Smooth muscle cell of the umbilical artery (primary cell): Measurements from ENCODE around the gene BFAR. TPM values are rescaled to one million over a fixed set of nuclear protein-coding genes. Genes with fewer than 3 reads are reported as not detected.

ENCODE experiments used
- total RNA-seq: library from RNA; depleted of rRNA; stranded (reverse); fragments of >200 nt; gene quantifications from 2 replicates; pipeline ENCODE4 v1.2.3, GENCODE V29; 2014

BFAR gene
- total RNA-seq = 80.2 and 90.4 TPM in 2 replicates

GRCh38 chr16:14632693-14633569 lies at the start of gene BFAR:
Gene BFAR (plus strand): TSS chr16:14632951. CDS start chr16:14644347, 11,396 bp downstream.

GRCh38 chr16:14629919-14630619 lies 2.7 kb upstream of the BFAR start, which contains the start of gene PARN:
Gene PARN (minus strand): TSS chr16:14630260. CDS start chr16:14630125, 135 bp downstream.

GRCh38 chr16:14694129-14694528 lies 61.4 kb downstream of the BFAR start, which contains the start of gene PLA2G10:
Gene PLA2G10 (minus strand): TSS chr16:14694308. CDS start chr16:14694229, 79 bp downstream.

GRCh38 chr16:14703156-14704011 lies 70.6 kb downstream of the BFAR start, which contains the start of gene NPIPA3:
Gene NPIPA3 (plus strand): TSS chr16:14703411. CDS start chr16:14708944, 5,533 bp downstream.

Other genes starting within 250 kb of the BFAR start
- 27.6 and 33.9 TPM in 2 replicates for gene PARN, start 2.7 kb upstream of the BFAR start, total RNA-seq
- gene PLA2G10, start 61.4 kb downstream of the BFAR start, total RNA-seq = not detected in 2 replicates
- gene NPIPA3, start 70.5 kb downstream of the BFAR start, total RNA-seq = 0.37 and 0.59 TPM in 2 replicates
- gene NPIPA2, start 109.6 kb downstream of the BFAR start, total RNA-seq = 0.59 TPM in 1 of 2 replicates, not detected in the other
- 244 and 299 TPM in 2 replicates for gene NOMO1, start 200.8 kb downstream of the BFAR start, total RNA-seq